NCI-H1436 (cell line): ENCODE data around the gene ME3.
"Not testable (repeated sequence)": the region's sequence is repeated elsewhere in the genome, so short reads cannot be mapped to it uniquely, and the experiment has no call there.

Source experiments
- DNase-seq: peaks from one replicate; lab custom pipeline; 2025; lab: John Stamatoyannopoulos, UW

Gene ME3

DNA sequence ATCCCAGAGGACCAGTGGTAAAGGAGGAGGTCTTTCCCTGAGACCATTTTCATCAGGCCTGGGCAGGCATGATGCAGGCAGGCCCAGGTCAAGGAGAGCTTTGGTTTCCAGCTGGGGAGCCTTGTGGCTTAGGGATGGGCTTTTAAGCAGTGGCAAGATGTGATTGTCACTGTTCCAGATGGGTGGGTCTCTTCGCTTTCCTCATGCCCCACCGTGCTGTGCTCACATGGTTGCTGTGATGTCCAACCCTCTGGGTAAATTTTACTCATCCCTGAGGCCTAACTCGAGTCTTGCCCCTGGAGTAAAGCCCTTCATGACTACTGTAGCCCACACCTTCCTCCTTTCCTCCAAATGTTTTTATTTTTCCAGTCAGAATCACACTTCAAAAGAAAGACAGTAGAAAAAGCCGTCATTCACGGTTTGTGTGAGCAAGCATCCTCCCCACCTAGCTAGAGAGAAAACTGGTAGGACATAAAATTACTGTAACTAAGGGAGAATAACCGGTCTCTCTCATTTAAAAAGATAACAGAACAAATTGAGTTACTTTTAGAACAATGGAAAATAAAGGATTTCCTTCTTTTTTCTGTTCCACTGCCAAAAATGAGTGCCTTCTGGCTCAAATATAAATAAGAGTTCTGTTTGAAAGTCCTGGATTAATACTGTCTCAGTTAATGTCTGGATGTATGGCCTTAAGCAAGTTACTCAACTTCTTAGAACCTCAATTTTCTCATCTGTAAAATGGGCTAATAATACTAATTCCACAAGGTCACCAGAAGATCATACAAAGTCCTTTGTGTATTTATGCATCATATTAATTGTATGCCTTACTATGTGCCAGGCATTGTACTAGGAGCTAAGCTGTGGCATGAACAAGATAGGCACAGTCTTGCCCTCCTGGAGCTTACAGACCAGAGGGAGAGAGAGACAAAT lies 84.9 kb downstream of the ME3 start:
- no peak for DNase-seq

DNA sequence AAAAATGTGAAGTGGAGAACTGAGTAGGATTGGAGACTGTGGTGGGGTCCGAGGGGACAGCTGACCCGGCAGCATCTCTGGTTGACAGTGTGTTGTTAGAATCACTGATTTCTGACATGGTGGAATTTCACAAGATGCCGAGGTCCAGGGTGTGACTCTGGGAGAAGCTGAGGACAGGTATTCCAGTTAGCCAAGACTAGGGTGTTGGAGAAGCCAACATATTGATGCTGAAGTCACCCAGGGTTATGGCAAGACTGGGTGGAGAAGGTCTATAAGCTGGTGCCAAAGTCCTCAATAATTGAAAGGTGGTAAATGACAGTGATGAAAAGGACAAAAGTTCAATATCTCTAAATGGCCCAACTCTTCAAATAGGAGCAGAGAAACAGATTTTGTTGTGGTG lies 86.1 kb downstream of the ME3 start:
- DNase-seq = no peak

DNA sequence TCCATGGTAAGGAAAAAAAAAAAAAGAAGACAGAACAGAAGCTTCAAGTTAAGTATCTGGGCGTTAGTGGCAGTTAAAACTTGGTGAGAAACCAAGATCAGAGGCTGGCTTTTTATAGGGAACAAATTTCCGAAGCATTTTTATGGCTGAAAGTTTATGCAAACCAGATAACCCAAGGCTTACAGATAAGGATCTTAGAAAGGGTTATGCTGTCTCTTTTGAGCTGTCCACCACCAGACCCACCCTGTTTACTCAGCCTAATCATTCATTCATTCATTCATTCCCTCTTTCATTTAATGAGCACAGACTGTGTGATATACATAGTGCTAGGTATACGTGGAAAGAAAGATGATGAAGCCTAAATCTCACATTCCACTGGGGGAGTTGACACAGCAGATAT lies 89.5 kb downstream of the ME3 start:
- no peak for DNase-seq

DNA sequence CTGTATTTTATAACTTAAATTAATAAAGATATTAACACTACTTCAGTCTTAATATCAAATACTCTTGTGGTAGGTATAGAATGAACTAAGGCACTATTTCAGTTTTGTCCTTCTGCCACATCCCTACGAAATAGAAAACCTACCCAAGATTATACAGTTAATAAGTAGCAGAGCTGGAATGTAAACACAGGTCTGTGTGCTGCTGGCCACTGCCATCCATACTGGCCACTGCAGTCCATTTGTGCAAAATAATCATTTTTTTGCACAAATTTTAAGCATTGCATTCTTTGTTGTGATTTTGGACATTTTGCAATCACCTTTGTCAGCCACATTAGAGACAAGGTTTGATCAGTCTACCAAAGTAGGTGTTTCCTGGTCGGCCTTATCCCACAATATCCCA lies 91.9 kb downstream of the ME3 start:
- no peak for DNase-seq

DNA sequence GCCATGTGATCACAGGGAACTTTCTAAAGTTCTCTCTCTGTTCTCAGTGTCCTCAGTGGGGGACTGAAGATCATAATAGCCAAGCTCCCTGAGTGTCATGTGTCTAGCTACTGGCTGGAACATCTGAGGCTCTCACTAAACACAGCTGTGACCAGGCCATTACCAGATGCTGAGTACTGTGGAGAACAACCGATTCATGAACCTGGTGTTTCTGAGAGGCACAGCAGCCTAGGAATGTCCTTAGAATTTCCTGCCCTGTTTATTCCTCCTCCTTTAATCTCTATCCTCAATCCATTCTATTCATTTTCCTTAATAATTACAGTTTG lies 93.0 kb downstream of the ME3 start:
- no peak for DNase-seq

DNA sequence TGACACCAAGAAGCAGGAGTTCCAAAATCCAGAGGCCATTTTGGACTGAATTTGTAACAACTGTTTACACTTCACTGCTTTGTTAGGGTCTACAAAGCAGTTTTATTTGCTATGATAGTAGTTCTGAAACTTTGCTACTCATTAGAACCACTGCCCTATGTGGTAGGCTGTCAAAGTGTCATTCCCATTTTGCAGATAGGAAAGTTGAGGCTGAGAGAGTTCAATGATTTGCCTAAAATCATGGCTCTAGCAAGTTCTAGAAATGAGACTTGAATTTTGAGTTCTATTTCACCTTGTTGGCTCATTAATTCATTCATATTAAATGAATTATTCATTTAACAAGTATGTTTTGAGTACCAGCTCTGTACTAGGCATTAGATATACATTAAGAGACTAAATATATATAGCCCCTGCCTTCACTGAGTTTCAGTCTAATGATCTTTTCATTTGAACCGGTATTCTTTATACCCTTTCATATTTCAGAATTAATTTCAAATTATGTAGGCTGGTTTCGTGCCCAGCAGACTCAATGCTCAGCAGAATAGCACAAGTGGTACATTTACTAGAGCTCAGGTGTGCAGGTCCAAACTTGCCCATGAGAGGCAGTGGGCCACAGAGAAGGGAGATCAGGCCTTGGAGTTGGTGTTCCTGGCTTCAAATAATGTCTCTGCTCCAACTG lies 93.5 kb downstream of the ME3 start:
- DNase-seq = peak; percentile 25

DNA sequence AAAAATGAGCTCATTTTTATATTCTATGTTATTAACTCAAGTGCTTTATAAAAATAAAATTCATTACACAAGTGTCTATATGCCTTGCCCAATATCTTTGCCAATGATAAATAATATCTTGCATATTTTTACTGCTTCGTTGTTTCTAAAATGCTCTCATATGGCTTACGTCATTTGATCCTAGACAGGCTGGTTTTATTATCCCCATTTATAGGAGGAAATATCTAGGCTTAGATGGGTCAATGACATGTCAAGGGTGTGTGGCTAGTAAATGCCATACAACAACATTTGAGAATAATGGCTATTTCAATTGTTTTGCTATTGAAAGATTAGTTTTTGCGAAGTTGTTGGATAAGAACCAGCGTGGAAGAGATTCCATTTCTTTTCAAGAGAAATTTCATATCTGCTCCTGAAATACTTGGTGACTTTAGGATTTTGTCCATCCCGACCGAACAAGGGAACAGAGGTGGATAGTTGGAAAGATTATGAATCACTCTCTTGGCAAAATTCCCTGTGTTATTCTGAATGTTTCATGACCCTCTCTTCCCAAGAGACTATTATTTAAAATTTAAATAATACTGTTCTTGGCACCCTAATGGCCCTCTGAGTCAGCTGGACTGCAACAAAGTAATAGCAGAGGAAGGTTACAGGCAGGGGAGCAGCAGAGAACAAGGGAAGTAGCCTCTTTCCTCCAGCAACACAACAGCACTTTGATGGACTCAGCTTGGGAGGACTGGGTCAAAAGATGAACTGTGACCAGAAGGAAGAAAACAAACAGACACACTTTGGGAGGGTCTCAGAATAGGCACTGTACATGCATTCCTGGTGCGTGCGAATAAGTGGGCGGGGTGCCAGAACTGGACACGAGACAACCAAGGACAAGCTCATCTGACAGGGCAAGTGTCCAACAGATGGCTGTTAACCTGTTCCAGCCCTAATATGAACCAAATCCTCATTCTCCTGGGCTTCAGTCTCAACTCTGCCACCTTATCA lies 94.5 kb downstream of the ME3 start:
- DNase-seq = no peak

DNA sequence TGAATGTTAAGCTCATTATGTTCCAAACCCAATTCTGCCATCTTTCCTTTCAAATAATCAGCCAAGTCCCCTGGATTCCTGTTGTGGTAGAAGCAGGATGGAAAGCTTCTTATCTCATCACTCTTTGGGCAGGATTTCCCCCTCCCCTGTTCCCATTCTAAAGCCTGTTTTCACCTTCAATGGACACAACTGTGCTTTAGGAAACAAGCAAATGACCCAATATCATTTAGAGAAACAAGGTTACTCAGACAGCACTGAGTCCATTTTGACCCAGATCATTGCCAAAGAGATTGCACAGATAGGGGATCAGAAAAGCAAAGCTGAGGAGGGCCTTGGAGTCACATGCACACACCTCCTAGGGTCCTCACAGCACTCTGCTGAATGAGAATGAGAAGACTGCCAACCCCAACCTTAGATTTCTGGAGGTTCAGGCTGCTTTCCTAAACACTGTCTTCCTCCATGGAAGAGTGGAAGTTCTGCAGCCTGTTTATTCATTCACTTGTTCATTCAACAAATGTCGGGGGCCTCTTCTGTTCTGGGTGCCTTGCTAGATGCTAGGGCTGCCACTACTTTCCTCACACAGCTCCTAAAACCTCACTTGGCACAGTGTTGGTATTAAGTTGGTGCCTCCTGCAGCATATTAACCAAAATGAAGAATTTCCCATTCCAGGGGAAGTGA lies 95.3 kb downstream of the ME3 start:
- DNase-seq = no peak

DNA sequence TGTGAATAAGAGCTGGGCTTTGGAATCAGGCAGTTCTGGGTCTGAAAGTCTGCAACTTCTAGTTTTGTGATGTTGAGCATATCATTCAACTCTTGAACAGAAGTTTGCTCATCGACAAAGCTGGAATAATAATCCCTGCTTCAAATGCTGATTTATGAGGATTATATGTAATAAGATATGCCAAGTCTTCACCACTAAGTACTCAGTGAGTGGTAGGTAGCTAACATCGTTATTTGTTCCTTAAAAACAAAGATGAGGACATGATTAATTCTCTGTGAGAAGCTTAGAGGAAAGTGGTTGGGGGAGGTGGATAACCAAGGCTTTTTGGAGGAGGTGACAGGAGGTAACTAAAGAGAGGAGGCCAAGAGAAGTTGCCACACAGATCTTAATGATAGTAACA lies 96.5 kb downstream of the ME3 start:
- no peak for DNase-seq

DNA sequence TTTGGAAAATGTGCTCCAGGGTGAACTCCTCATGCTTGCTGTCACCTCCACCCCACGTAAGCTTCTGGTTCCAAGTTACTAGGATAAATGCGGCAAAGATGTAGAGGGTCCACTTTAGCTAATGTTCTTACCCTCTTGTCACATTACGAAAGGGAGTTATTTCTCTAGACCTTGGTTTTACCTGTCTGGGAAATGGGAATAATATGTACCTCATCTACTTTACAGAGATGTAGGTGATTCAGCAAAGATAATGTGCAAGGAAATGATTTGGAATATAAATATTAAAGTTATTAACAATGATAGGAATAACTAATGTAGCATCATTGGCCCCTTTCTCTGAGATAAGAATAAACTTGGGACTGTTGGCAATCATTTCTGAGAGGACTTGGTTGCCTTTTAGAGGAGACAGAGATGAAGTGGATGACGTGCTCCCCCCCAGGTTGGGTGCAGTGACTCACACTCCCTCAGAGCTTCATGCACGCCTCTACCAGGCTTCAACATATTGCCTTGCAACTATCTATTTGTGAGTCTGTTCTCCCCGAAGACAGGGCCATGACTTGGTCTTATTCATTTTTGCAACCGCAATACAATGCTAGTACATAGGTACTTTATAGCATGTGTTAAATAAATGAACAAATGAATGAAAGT lies 97.1 kb downstream of the ME3 start:
- no peak for DNase-seq

DNA sequence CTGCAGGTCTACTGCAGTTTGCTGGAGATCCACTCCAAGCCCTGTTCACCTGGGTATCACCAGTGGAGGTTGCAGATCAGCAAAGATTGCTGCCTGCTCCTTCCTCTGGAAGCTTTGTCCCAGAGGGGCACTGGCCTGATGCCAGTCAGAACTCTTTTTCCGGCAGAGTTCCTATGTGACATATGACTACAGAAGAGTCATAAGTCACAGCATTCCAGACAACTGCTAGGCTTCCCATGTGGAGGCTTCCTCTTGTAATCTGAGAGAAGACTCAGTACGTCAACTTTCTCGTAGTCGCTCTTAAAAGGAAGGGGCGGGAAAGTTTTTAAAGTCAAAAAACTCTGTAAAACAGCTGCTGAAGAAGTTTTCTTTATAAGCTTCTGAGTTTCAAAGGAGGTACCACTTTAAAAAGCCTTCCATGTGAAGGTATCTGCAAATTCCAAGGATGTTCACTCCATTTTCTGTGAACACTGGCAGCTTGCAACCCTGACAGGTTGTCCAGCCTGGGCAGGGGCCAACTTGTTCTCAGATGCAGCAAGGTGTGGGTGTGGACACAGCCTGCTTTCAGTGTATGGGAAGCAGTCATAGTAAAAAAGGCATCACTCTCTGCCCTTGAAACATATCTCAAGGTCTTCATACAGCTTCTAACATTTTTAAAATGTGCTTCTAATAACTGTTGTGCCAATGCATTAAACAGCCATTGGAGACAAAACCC lies 97.8 kb downstream of the ME3 start:
- no peak for DNase-seq

DNA sequence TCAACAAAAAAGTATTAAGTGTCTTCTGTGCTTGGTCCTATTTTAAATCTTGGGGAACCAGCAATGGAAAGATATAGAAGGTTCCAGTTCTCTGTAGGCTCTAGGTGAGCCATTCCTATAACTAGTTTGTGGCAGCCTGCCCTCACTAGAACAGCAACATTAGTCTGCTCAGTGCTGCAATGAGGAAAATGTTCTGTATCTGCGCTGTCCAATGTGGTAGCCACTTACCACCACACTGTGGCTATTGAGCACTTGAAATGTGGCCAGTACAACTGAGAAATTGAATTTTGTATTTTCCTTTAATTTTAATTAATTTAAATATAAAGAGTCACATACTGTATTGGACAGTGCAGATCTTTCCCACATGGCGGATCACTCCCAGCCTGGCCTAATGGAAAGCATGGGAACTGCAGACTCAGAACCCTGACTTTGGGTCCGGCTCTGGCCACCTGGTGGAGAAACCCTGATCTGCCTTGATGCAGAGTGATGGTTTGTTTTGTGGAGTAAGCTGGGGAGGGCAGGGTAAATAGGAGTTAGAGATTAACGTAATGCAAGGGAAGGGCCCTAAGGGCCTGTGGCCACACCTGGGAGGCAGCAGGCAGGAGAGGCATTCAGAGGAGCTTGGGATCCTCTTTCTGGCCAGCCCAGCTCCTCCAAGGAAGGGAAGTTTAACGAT lies 101.0 kb downstream of the ME3 start:
- no peak for DNase-seq

DNA sequence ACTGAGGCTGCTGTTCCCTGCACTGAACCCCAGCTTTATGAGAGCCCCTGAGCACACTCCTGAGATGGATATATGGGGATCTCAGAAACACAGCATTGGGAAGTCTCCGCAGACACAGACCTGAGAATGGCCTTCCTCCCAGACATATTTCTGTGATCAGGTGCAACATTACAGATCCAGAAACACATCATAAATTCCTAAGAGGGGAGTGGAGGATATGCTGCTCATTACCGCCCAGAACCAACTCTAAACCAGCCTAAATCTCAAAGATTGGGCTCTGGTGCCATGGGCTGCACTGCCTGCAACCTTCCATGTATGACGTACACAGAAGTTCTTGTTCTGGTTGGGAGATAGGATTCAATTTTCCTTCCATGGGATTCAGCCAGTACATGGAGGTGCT lies 102.0 kb downstream of the ME3 start:
- DNase-seq = no peak

DNA sequence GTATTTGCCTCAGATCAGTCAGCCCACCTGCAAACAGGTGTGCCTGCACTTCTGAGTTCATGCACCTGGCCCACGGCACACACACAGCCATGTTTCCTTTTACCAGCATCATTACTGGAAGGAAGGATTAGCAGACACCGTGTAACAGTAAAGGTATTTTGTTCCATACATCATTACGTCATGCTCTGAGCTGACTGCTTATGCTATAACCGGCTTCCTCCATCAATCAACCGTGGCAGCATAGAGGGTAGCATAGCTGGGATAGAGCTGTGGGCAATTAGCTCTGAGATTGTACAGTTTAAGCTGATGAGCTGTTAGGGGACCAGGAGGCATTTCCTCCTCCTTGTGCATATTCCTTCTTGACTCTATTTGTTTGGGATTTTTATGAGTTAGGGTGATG lies 102.4 kb downstream of the ME3 start:
- no peak for DNase-seq

DNA sequence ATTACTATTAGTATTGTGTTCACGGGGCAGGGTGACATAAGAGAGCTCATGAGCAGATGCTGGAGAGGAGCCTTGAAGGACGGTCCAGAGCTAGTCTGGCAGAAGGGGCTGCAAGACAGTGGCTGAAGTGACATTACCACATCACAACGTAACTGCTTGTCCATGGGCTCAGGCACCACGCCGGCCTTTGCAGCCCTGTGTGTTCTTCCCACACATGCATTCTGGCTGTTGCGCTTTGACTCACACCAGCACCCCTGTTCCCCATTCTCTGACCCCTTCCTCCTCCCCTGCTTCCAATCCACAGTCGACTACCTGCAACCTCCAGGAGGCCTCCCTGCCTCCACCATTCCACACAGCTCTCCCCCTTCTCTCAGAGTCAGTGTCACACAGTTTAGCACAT lies 103.3 kb downstream of the ME3 start:
- DNase-seq = no peak

DNA sequence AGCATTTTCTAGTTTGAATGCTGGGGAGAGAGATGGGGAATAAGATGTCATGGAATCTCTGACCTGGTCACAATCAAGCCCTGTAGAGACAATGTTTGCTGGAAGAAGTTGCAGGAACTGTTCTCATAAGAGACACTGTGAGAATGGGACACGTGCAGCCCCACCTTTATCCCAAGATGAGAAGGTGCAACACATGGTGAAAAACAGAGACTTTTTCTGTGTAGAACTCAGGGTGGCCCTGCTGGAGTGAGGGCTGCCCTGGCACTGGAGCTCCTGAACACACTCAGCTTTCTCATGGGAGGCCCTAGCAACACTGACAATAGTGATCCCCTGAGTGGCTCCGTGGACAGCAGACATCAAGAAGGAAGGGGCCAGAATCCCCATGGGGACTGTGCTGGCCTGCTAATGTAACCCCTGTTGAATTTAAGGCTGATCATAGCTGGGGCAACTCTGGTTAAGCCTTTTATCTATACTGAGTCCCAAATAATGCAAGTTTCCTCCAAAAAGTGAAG lies 106.6 kb downstream of the ME3 start:
- DNase-seq = no peak

DNA sequence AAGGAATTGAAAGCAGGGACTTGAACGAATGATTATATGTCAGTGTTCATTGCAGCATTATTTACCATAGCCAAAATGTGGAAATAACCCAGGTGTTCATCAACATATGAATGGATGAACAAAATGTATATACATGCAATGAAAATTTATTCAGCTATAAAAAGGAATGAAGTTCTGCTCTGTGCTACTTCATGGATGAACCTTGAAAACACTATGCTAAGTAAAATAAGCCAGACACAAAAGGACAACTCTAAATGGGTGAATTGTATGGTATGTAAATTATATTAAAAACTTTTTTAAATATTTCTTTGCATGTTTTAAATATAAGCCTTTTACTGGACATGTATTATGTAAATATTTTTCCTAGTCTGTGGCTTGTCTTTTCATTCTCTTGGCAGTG lies 107.0 kb downstream of the ME3 start:
- DNase-seq = no peak

DNA sequence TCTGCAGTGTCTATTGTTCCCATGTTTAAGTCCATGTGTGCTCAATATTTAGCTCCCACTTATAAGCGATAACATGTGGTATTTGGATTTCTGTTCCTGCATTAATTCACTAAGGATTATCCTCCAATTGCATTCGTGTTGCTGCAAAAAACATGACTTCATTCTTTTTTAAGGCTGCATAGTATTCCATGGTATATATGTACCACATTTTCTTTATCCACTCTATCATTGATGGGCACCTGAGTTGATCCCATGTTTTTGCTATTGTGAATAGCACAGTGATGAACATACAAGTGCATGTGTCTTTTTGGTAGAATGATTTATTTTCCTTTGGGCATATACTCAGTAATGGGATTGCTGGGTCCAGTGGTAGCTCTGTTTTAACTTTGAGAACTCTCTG lies 109.6 kb downstream of the ME3 start:
- not testable (repeated sequence) for DNase-seq

DNA sequence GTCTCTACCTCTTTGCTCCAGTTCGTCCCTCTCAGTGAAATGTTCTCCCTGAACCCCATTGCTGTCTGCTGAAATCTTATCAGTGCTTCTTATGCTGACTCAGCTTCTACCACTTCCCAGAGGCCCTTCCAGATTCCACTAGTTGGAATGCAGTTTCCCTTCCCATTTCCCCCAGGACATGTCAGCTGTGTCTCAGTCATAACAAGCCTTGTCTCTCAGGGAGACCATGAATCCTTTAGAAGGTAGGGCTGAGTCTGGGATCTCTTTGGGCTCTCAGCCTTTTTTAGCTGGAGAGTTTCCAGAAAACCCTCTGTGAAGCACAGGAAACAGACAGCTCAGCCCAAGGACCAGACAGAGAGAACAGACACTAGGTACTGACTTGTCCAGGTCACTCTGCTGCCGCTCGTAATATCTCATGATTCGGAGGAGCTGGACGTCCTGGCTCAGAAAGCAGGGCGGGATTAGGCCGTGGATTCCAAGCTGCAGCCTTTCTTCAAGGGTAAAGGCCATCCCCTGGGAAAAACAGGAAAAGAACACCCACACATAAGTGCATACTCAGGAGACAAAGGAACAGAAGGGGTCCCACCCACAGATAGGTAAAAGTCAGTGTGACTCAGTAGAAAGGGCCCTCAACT lies 113.0 kb downstream of the ME3 start:
- no peak for DNase-seq
